DOHH2 (cell line): ENCODE measurements around the gene BOLA3.

Experiments used
- EZH2phosphoT487 ChIP-seq: fragments of 200-600 bp; sonication (generic); IDR thresholded peaks from 2 replicates; pipeline ENCODE4 v1.6.1; 2017; ENCODE audit warnings: borderline replicate concordance, mild to moderate bottlenecking, antibody characterized with exemption, low read length, moderate library complexity, mixed read lengths
- TF ChIP-seq, protein P1 (sequence below): fragments of 200-600 bp; sonication (generic); IDR thresholded peaks from one replicate; pipeline ENCODE4 v1.5.1; 2014; ENCODE audit warnings: antibody characterized with exemption, mild to moderate bottlenecking, low read depth, low read length; ENCODE audit not compliant: poor library complexity, severe bottlenecking

- TF ChIP-seq, protein P1, sequence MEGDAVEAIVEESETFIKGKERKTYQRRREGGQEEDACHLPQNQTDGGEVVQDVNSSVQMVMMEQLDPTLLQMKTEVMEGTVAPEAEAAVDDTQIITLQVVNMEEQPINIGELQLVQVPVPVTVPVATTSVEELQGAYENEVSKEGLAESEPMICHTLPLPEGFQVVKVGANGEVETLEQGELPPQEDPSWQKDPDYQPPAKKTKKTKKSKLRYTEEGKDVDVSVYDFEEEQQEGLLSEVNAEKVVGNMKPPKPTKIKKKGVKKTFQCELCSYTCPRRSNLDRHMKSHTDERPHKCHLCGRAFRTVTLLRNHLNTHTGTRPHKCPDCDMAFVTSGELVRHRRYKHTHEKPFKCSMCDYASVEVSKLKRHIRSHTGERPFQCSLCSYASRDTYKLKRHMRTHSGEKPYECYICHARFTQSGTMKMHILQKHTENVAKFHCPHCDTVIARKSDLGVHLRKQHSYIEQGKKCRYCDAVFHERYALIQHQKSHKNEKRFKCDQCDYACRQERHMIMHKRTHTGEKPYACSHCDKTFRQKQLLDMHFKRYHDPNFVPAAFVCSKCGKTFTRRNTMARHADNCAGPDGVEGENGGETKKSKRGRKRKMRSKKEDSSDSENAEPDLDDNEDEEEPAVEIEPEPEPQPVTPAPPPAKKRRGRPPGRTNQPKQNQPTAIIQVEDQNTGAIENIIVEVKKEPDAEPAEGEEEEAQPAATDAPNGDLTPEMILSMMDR: no peak
- no peak for TF ChIP-seq EZH2phosphoT487
Measured at GRCh38 chr2:74105413-74105812, 42.3 kb downstream of the BOLA3 start.
